ENCODE results near the gene CD63.
"Not testable (repeated sequence)": the region's sequence is repeated elsewhere in the genome, so short reads cannot be mapped to it uniquely, and the experiment has no call there.

Gene CD63, protein sequence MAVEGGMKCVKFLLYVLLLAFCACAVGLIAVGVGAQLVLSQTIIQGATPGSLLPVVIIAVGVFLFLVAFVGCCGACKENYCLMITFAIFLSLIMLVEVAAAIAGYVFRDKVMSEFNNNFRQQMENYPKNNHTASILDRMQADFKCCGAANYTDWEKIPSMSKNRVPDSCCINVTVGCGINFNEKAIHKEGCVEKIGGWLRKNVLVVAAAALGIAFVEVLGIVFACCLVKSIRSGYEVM

DNA sequence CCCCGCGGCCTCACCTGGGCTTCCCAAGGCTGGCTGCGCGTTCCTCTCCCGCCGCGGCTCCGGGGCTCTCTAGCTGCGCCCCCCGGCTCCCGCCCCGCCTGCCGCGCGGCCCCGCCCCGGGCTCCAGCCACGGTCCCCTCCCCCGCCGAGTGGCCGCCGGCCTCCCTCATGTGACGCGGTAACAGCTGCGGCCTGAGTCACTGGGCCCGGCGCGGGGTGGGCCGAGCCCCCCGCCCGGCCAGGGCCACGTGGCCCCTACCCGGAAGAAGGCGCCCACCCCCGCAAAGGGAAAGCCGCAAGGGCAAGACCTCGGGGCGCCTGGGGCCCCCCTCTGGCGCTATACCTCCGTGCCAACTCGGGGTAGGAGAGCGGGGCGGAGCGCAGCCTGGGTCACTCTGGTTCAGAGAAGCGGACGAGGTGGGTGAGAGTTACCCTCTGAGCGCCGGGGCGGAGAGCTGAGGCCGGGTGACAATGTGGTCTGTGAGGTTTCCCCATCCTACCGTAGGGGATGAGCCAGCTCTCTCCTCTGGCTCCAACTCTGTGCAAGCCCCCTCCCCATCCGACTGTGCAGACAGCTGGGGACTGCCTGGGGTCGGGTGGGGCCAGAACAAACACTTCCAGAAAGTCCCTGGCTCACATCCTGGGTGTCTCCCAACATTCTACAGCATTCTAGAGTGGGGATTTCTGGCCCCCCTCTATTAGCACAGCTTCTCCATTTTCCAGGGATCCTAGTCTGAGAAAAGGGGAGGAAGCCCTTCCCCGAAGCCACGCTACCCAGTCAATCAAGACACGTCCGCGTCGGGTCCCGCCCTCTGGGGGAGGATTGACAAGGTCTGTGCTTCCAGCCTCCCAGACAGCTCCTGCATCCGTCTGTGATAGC lies at the start of gene CD63:
Gene CD63 (minus strand): TSS at position 71 of the 880 bp plus-strand sequence. CDS start 668 bp downstream, outside the sequence.
- peak; percentile 71 to 89 for DNase-seq

GRCh38 chr12:55777856-55778255 lies 49.0 kb upstream of the CD63 start:
- DNase-seq = no peak

- DNase-seq = no peak
These were observed 42.9 kb upstream of the CD63 start for GRCh38 chr12:55771736-55772135.

GRCh38 chr12:55767156-55767555 lies 38.3 kb upstream of the CD63 start:
- DNase-seq = no peak

DNA sequence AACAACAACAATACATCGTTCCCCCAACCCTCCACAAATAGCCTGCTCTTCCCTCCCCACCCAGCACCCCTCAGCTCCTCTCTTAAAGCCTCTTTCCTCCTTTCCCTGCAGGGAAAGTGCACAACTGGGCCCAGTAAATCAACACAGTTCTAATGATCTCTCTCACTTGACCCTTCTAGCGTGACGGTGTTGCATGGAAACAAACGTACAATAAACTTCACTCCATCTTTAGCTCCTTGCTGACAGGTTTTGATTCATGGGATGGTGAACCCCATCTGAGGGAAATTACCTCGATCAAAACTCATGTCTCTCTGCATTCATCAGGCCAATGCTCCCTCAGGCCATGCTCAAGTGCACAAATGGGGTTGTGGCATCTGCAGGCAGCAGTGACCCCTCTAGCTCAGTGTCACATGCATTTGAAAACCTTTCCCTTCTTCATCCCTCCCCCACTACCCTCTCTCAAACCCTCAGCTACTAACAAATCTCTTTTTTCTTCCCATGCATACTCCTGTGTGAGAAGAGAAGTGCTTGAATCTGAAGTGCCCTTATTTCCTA lies 37.0 kb upstream of the CD63 start:
- DNase-seq = no peak

DNA sequence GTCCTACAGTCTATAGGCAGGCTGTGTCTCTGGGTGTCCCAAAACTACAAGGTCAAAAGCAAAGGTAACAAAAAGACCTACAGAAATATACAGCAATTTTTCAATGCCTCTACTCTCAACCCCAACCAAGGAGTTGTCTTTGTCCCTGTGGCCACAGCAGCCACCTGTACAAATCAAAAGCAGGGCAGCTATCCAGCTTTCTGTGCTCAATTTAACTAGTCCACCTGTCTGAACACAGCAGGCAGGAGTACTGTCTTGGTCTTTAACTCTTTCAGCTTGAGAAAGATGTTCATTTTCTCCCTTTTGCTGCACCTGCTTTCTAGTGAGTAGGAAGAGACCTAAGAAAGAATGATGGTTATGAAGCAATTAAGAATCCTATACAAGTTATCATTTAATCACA lies 33.8 kb upstream of the CD63 start:
- no peak for DNase-seq

DNA sequence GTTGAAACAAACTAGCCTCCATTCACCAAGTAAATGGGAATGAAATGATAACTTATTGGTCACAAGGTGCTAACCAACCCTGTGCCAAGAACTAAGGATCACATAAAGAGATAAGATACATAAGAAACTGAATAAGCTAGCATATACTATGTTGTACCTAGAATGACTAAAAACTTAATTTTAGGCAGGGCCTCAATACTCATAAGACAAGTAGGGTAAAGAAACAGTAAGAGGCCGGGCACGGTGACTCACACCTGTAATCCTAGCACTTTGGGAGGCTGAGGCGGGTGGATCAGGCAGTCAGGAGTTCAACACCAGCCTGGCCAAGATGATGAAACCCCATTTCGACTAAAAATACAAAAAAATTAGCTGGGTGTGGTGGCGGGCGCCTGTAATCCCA lies 31.9 kb upstream of the CD63 start:
- no peak for DNase-seq

GRCh38 chr12:55758575-55758974 lies 29.8 kb upstream of the CD63 start:
- not testable (repeated sequence) for DNase-seq

- no peak for DNase-seq
These were observed 28.9 kb upstream of the CD63 start for GRCh38 chr12:55757701-55758100.

GRCh38 chr12:55755246-55755645 lies 26.4 kb upstream of the CD63 start:
- DNase-seq = no peak

- no peak for DNase-seq
These were observed 19.6 kb upstream of the CD63 start for GRCh38 chr12:55748230-55748993.

GRCh38 chr12:55746913-55747231 lies 18.1 kb upstream of the CD63 start:
- DNase-seq = no peak

- DNase-seq = no peak
These were observed 17.5 kb upstream of the CD63 start for GRCh38 chr12:55746174-55746912.

- no peak for DNase-seq
These were observed 16.8 kb upstream of the CD63 start for GRCh38 chr12:55745361-55746173.

GRCh38 chr12:55744340-55745030 lies 15.7 kb upstream of the CD63 start:
- no peak for DNase-seq

DNA sequence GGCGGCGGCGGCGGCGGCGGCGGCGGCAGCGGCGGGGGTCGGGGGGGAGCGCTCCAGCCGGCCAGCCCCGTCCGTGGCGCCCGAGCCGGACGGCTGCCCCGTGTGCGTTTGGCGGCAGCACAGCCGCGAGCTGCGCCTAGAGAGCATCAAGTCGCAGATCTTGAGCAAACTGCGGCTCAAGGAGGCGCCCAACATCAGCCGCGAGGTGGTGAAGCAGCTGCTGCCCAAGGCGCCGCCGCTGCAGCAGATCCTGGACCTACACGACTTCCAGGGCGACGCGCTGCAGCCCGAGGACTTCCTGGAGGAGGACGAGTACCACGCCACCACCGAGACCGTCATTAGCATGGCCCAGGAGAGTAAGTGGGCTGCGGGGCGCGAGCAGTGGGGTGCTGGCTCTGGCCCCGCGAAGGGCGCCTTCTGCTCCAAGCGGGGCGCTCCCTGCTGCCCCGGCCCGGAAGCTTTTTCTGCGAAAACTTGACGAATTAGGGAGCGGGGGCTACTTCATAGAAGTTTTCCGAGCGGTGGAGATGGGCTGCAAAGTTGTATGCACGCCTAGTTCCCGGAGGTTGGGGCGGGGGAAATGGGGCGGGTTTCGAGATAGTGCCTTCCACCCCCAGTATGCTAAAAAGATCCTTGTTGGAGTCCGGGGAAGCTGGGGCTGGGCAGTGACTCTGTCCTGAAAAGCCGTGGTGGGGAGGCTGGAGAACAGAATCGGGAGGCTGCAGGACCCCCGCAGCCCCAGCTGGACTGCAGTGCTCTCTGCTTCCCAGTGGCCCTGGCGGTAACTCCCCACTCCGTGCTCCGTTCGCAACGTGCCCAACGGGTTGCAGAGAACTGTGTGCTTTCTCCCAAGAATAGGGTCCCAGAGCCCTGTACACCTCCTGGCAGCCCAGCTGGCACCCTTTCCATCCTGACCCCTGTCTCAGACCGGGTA lies 14.9 kb upstream of the CD63 start:
- DNase-seq = no peak

- peak; percentile 63 to 84 for DNase-seq
These were observed 14.1 kb upstream of the CD63 start, which contains the start of gene GDF11 for GRCh38 chr12:55742719-55743405. Gene GDF11 (plus strand): TSS chr12:55743122. CDS start chr12:55743317, 195 bp downstream.

GRCh38 chr12:55741931-55742680 lies 13.3 kb upstream of the CD63 start:
- no peak for DNase-seq
